Neural cell (in vitro differentiated cells): Measurements from ENCODE around the gene SYT17. TPM values are rescaled to one million over a fixed set of nuclear protein-coding genes. Genes with fewer than 3 reads are reported as not detected.

Source experiments
- H2AFZ ChIP-seq: fragments of 200-600, 300-800 bp; sonication (generic), shearing (Covaris generic); 2 replicates; pipeline ENCODE4 v1.6.0; 2014; ENCODE audit warnings: low read depth, mild to moderate bottlenecking, antibody characterized with exemption, low read length, moderate library complexity
- H3F3A ChIP-seq: fragments of 200-600 bp; shearing (Covaris generic); 2 replicates; pipeline ENCODE4 v1.6.1; 2016; ENCODE audit warnings: mild to moderate bottlenecking, moderate library complexity, mixed read lengths, antibody characterized with exemption, low read length; ENCODE audit not compliant: insufficient read depth, poor library complexity, severe bottlenecking
- H3K27ac ChIP-seq: fragments of 200-600, 300-800 bp; sonication (generic), shearing (Covaris generic); 2 replicates; pipeline ENCODE4 v1.5.1; 2014; ENCODE audit warnings: mild to moderate bottlenecking, low read length, moderate library complexity
- H3K27me3 ChIP-seq: fragments of 300-800, 200-600 bp; sonication (generic), shearing (Covaris generic); 2 replicates; pipeline ENCODE4 v1.6.0; 2014; ENCODE audit warnings: mild to moderate bottlenecking, low read depth, low read length, moderate library complexity; ENCODE audit not compliant: insufficient read depth
- H3K36me3 ChIP-seq: fragments of 300-800, 200-600 bp; sonication (generic), shearing (Covaris generic); 2 replicates; pipeline ENCODE4 v1.5.1; 2014; ENCODE audit warnings: mild to moderate bottlenecking, antibody characterized with exemption, low read length, moderate library complexity; ENCODE audit not compliant: insufficient read depth
- H3K4me2 ChIP-seq: fragments of 300-800, 200-600 bp; sonication (generic), shearing (Covaris generic); 2 replicates; pipeline ENCODE4 v1.6.0; 2014; ENCODE audit warnings: mild to moderate bottlenecking, low read length
- H3K4me3 ChIP-seq: fragments of 300-800, 200-600 bp; sonication (generic), shearing (Covaris generic); 2 replicates; pipeline ENCODE4 v1.5.1; 2014; ENCODE audit warnings: mild to moderate bottlenecking, low read length, moderate library complexity
- H3K79me2 ChIP-seq: fragments of 200-600 bp; shearing (Covaris generic); replicated peaks from 2 replicates; pipeline ENCODE4 v1.6.0; 2014; ENCODE audit warnings: mild to moderate bottlenecking, low read length, moderate library complexity; ENCODE audit not compliant: insufficient read depth
- H3K9ac ChIP-seq: fragments of 300-800, 200-600 bp; sonication (generic), shearing (Covaris generic); 2 replicates; pipeline ENCODE4 v1.6.1; 2016; ENCODE audit warnings: mild to moderate bottlenecking, low read length, mixed read lengths
- H3K9me2 ChIP-seq: fragments of 200-600 bp; shearing (Covaris generic); 2 replicates; pipeline ENCODE4 v1.6.1; 2016; ENCODE audit warnings: mild to moderate bottlenecking, low read length, mixed read lengths; ENCODE audit not compliant: insufficient read depth
- H3K9me3 ChIP-seq: fragments of 200-600, 300-800 bp; sonication (generic), shearing (Covaris generic); 2 replicates; pipeline ENCODE4 v1.6.1; 2016; ENCODE audit warnings: mild to moderate bottlenecking, mixed run types, low read length, moderate library complexity, mixed read lengths
- H4K20me1 ChIP-seq: fragments of 200-600 bp; shearing (Covaris generic); 2 replicates; pipeline ENCODE4 v1.6.1; 2016; ENCODE audit warnings: mild to moderate bottlenecking, mixed run types; ENCODE audit not compliant: insufficient read depth
- CTCF ChIP-seq: fragments of 450-650 bp; IDR thresholded peaks from 2 replicates; pipeline ENCODE4 v1.5.1; 2014; ENCODE audit warnings: antibody characterized with exemption, mild to moderate bottlenecking, moderate library complexity; ENCODE audit not compliant: poor library complexity, severe bottlenecking
- EP300 ChIP-seq: fragments of 450-650 bp; conservative IDR thresholded peaks from 2 replicates; pipeline ENCODE4 v1.6.1; 2014; ENCODE audit warnings: antibody characterized with exemption, mild to moderate bottlenecking, moderate library complexity; ENCODE audit not compliant: poor library complexity, severe bottlenecking
- EZH2 ChIP-seq: fragments of 200-600, 300-800 bp; shearing (Covaris generic), sonication (generic); IDR thresholded peaks from 2 replicates; pipeline ENCODE4 v1.6.1; 2014; ENCODE audit warnings: antibody characterized with exemption, low read length, borderline replicate concordance, mild to moderate bottlenecking; ENCODE audit not compliant: insufficient read depth, poor library complexity, severe bottlenecking
- MXI1 ChIP-seq: fragments of 450-650 bp; conservative IDR thresholded peaks from 2 replicates; pipeline ENCODE4 v1.6.1; 2014; ENCODE audit warnings: antibody characterized with exemption, mild to moderate bottlenecking; ENCODE audit not compliant: poor library complexity, severe bottlenecking
- POLR2AphosphoS5 ChIP-seq: IDR thresholded peaks from 2 replicates; pipeline ENCODE4 v1.6.1; 2012
- RAD21 ChIP-seq: fragments of 450-650 bp; conservative IDR thresholded peaks from 2 replicates; pipeline ENCODE4 v1.6.1; 2014; ENCODE audit warnings: antibody characterized with exemption, mild to moderate bottlenecking, moderate library complexity
- REST ChIP-seq: IDR thresholded peaks from 2 replicates; pipeline ENCODE4 v1.6.1; 2012; ENCODE audit warnings: borderline replicate concordance
- SMC3 ChIP-seq: fragments of 450-650 bp; conservative IDR thresholded peaks from 2 replicates; pipeline ENCODE4 v1.6.1; 2014; ENCODE audit warnings: antibody characterized with exemption, mild to moderate bottlenecking, moderate library complexity; ENCODE audit not compliant: poor library complexity
- TAF1 ChIP-seq: IDR thresholded peaks from 2 replicates; pipeline ENCODE4 v1.6.1; 2012; ENCODE audit warnings: low read depth
- polyA plus RNA-seq: library from polyadenylated mRNA; depleted of rRNA; stranded (reverse); fragments of >200 nt; gene quantifications from 2 replicates; pipeline ENCODE4 v1.2.3, GENCODE V29; 2014

SYT17 gene
- polyA plus RNA-seq, 1 donor from 2014 or later, result 3.0 TPM

- H3K27ac ChIP-seq, result no peak overlapping the region
- H2AFZ ChIP-seq, result no peak overlapping the region
- TF ChIP-seq POLR2AphosphoS5 (no peak), RAD21 (no peak)
- H3K4me2 ChIP-seq, result no peak overlapping the region
- H3K79me2 ChIP-seq, result no peaks in the 10 kb centered on the region
- no peaks in the 10 kb centered on the region for H3K9me3 ChIP-seq
- no peaks in the 10 kb centered on the region for H3F3A ChIP-seq
- H3K4me3 ChIP-seq, result no peak overlapping the region
- H3K27me3 ChIP-seq, result no peaks in the 10 kb centered on the region
- no peak overlapping the region for H3K9ac ChIP-seq
- H4K20me1 ChIP-seq, result no peaks in the 10 kb centered on the region
- no peaks in the 10 kb centered on the region for H3K36me3 ChIP-seq
- no peaks in the 10 kb centered on the region for H3K9me2 ChIP-seq
Observed at GRCh38 chr16:19242186-19242585, 74.1 kb downstream of the SYT17 start.

- no peaks in the 10 kb centered on the region for H3F3A ChIP-seq
- H3K27ac ChIP-seq, result no peak overlapping the region
- H4K20me1 ChIP-seq, result no peaks in the 10 kb centered on the region
- no peak overlapping the region for H3K9ac ChIP-seq
- no peak overlapping the region for H3K4me2 ChIP-seq
- no peak overlapping the region for H2AFZ ChIP-seq
- H3K27me3 ChIP-seq, result no peaks in the 10 kb centered on the region
- H3K9me2 ChIP-seq, result no peaks in the 10 kb centered on the region
- H3K36me3 ChIP-seq, result no peaks in the 10 kb centered on the region
- no peak overlapping the region for H3K4me3 ChIP-seq
- TF ChIP-seq EP300, result no peak
- no peak for TF ChIP-seq REST
- TF ChIP-seq RAD21, result no peak
- TF ChIP-seq TAF1, result no peak
- no peak for TF ChIP-seq SMC3
- TF ChIP-seq CTCF, result no peak
- no peak for TF ChIP-seq EZH2
- no peak for TF ChIP-seq MXI1
- TF ChIP-seq POLR2AphosphoS5, result no peak
- H3K79me2 ChIP-seq, result no peaks in the 10 kb centered on the region
- H3K9me3 ChIP-seq, result no peaks in the 10 kb centered on the region
Observed at GRCh38 chr16:19242987-19243575, 75.0 kb downstream of the SYT17 start.
